ENCODE results near the gene TMEM108. TPM values are rescaled to one million over a fixed set of nuclear protein-coding genes. Genes with fewer than 3 reads are reported as not detected.
A peak's percentile ranks its signal among the peaks of the same experiment; 100 is the strongest.

The TMEM108 gene
- polyA plus RNA-seq, 12 donors = 13.0 to 32.2 (median 18.3) TPM; not detected in 1

GRCh38 chr3:133381346-133382109 is 343.3 kb downstream of the TMEM108 start:
- DNase-seq = no peak

- no peak for DNase-seq
These were observed 345.0 kb downstream of the TMEM108 start for GRCh38 chr3:133383175-133383574.

- no peak for DNase-seq
These were observed 345.6 kb downstream of the TMEM108 start for GRCh38 chr3:133383741-133384140.

- DNase-seq = peak; percentile 71
These were observed 346.3 kb downstream of the TMEM108 start for GRCh38 chr3:133384331-133385027.

GRCh38 chr3:133386876-133387275 is 348.7 kb downstream of the TMEM108 start:
- no peak for DNase-seq

- no peak for DNase-seq
These were observed 349.1 kb downstream of the TMEM108 start for GRCh38 chr3:133387341-133387740.

GRCh38 chr3:133388696-133389395 is 350.7 kb downstream of the TMEM108 start:
- DNase-seq = no peak

- no peak for DNase-seq
These were observed 352.5 kb downstream of the TMEM108 start for GRCh38 chr3:133390715-133391114.

GRCh38 chr3:133393204-133393603 is 355.0 kb downstream of the TMEM108 start:
- DNase-seq = no peak

- no peak for DNase-seq
These were observed 355.7 kb downstream of the TMEM108 start for GRCh38 chr3:133393691-133394474.

- DNase-seq = no peak
These were observed 356.5 kb downstream of the TMEM108 start for GRCh38 chr3:133394561-133395311.

- DNase-seq = no peak
These were observed 358.7 kb downstream of the TMEM108 start for GRCh38 chr3:133396906-133397305.

GRCh38 chr3:133400006-133400515 is 361.9 kb downstream of the TMEM108 start, which contains the start of gene BFSP2:
Gene BFSP2, plus strand, starts transcription at chr3:133400056. Its CDS starts 28 bp downstream, at chr3:133400084.
- no peak for DNase-seq

- peak; percentile 62 for DNase-seq
These were observed 363.4 kb downstream of the TMEM108 start for GRCh38 chr3:133401374-133402135.

- DNase-seq = no peak
These were observed 366.7 kb downstream of the TMEM108 start for GRCh38 chr3:133404920-133405319.

GRCh38 chr3:133408366-133408765 is 370.2 kb downstream of the TMEM108 start:
- DNase-seq = no peak

GRCh38 chr3:133408961-133409360 is 370.8 kb downstream of the TMEM108 start:
- DNase-seq = no peak

GRCh38 chr3:133410191-133410892 is 372.2 kb downstream of the TMEM108 start:
- DNase-seq = no peak

All from muscle of arm (tissue), 12 donors.